ENCODE results near the gene OR2T33.
"Not testable (repeated sequence)": the region's sequence is repeated elsewhere in the genome, so short reads cannot be mapped to it uniquely, and the experiment has no call there.

- not testable (repeated sequence) for TF ChIP-seq CTCF, POLR2A (IDR thresholded peaks at IDR 0.05)
Measured at GRCh38 chr1:248273225-248273624, 4.6 kb downstream of the OR2T33 start.

Measured in heart left ventricle (tissue), 13 donors.